Neural progenitor cell (in vitro differentiated cells): Measurements from ENCODE around the gene AIP.

Source experiments
- EZH2 ChIP-seq: fragments of 200-600 bp; sonication (generic); IDR thresholded peaks from 2 replicates; pipeline ENCODE4 v1.6.1; 2017; ENCODE audit warnings: antibody characterized with exemption, mild to moderate bottlenecking, moderate library complexity
- EZH2phosphoT487 ChIP-seq: fragments of 200-600 bp; sonication (generic); IDR thresholded peaks from 2 replicates; pipeline ENCODE4 v1.6.1; 2017; ENCODE audit warnings: antibody characterized with exemption
- TF ChIP-seq, protein P1 (sequence below): fragments of 200-600 bp; sonication (generic); IDR thresholded peaks from 2 replicates; pipeline ENCODE4 v1.5.1; 2017; ENCODE audit warnings: antibody characterized with exemption, mild to moderate bottlenecking

DNA sequence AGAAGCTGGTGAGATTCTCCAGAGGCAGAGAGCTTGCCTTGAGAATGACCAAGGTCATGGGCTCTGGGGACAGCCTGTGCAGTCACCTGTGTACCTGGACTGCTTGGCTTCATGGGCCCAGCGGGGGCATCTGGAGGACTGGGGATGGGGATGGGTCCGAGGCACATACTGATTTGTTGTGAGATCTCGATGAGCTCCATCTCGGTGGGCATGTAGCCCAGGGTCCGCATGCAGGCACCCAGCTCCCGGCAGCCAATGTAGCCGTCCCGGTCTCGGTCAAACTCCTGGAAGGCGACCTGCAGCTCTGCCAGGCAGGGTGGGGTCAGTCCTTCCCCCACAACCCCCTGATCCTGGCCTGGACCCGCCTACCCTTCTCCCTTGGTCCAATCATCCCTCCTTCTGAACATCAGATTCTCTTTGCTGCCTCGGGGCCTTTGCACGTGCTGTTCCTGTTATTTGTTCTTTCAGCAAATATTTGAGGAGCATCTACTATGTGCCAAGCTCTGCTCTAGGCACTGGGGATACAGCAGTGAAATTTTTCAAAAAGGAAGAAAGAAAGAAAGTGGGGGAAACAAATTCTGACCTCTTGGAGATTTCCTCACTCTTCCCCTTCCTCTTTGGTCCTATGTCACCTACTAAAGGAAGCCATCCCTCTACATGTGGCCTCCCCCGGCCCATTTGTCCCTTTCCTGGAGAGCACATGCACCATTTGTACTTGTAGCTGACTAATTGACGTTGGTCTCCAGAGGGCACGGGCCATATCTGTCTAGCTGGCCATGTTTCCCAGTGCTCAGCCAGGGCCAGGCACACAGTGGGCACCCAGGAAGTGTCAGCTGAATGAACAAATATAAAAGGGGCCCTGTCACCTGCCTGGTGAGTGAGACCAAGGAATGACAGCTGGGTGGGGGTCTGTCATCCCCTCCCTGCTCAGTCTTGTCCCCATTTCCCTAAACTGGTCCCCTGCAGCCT, 38.3 kb downstream of the AIP start:
- TF ChIP-seq EZH2phosphoT487 (no peak), EZH2 (no peak)
- TF ChIP-seq, protein P1, sequence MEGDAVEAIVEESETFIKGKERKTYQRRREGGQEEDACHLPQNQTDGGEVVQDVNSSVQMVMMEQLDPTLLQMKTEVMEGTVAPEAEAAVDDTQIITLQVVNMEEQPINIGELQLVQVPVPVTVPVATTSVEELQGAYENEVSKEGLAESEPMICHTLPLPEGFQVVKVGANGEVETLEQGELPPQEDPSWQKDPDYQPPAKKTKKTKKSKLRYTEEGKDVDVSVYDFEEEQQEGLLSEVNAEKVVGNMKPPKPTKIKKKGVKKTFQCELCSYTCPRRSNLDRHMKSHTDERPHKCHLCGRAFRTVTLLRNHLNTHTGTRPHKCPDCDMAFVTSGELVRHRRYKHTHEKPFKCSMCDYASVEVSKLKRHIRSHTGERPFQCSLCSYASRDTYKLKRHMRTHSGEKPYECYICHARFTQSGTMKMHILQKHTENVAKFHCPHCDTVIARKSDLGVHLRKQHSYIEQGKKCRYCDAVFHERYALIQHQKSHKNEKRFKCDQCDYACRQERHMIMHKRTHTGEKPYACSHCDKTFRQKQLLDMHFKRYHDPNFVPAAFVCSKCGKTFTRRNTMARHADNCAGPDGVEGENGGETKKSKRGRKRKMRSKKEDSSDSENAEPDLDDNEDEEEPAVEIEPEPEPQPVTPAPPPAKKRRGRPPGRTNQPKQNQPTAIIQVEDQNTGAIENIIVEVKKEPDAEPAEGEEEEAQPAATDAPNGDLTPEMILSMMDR = no peak
